Ovary (tissue), 3 donors: ENCODE data around the gene DNAH6.

Experiments used
- POLR2A ChIP-seq: fragments of 450-650 bp; IDR thresholded peaks from one replicate; pipeline ENCODE4 v1.6.1; 2017; ENCODE audit warnings: antibody characterized with exemption, mild to moderate bottlenecking, moderate library complexity
- TF ChIP-seq, protein P1 (sequence below), 3 donors: fragments of 450-650 bp in 2 of 3; fragments of 200-600 bp in 1 of 3; IDR thresholded peaks; one replicate each; pipeline versions ENCODE4 v1.5.1 to v1.8.0; 2016 to 2022; ENCODE audit warnings: antibody characterized with exemption in 3 of 3, mild to moderate bottlenecking in 1 of 3
- donor health status: DM: no; HTN: no; CAD: no.

DNA sequence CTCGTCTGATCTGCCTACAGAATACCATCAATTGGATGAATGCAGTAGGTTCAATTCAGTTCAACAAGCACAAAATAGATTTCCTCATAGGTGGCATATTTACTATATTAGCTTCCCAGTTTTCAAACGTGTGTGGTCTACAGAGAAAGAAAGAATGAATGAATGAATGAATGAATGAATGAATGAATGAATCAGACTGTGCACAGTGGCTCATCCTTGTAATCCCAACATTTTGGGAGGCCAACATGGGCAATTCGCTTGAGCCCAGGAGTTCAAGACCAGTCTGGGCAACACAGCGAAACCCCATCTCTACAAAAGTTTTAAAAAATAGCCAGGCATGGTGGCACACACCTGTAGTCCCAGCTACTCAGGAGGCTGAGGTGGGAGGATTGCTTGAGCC lies 269.7 kb downstream of the DNAH6 start:
- no peak for TF ChIP-seq POLR2A
- TF ChIP-seq, protein P1, sequence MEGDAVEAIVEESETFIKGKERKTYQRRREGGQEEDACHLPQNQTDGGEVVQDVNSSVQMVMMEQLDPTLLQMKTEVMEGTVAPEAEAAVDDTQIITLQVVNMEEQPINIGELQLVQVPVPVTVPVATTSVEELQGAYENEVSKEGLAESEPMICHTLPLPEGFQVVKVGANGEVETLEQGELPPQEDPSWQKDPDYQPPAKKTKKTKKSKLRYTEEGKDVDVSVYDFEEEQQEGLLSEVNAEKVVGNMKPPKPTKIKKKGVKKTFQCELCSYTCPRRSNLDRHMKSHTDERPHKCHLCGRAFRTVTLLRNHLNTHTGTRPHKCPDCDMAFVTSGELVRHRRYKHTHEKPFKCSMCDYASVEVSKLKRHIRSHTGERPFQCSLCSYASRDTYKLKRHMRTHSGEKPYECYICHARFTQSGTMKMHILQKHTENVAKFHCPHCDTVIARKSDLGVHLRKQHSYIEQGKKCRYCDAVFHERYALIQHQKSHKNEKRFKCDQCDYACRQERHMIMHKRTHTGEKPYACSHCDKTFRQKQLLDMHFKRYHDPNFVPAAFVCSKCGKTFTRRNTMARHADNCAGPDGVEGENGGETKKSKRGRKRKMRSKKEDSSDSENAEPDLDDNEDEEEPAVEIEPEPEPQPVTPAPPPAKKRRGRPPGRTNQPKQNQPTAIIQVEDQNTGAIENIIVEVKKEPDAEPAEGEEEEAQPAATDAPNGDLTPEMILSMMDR (IDR thresholded peaks at IDR 0.05), result no peak
